Gastroesophageal sphincter (tissue), 4 donors: ENCODE measurements around the gene GAS1. TPM values are rescaled to one million over a fixed set of nuclear protein-coding genes. Genes with fewer than 3 reads are reported as not detected.

Experiments
- ATAC-seq: fragments of 150-250 bp; one replicate; pipeline ENCODE4 v1.9.1; 2016; ENCODE audit warnings: mild to moderate bottlenecking, moderate library complexity
- H3K27ac ChIP-seq, 4 donors: fragments of 200-600 bp; sonication (generic) in 3 of 4; 1 replicate in 3 of 4; 2 replicates in 1 of 4; pipeline ENCODE4 v1.5.1; 2016 to 2019
- H3K27me3 ChIP-seq: fragments of 200-600 bp; sonication (generic); one replicate; pipeline ENCODE4 v1.5.1; 2019
- H3K36me3 ChIP-seq, 2 donors: fragments of 200-600 bp; sonication (generic); one replicate each; pipeline ENCODE4 v1.5.1; 2019; ENCODE audit warnings: control low read depth in 1 of 2
- H3K4me1 ChIP-seq, 3 donors: fragments of 200-600 bp; sonication (generic); 1 replicate in 2 of 3; 2 replicates in 1 of 3; pipeline ENCODE4 v1.5.1; 2016 to 2019; ENCODE audit warnings: control low read depth in 2 of 3
- H3K4me3 ChIP-seq, 2 donors: fragments of 200-600 bp; sonication (generic); one replicate each; pipeline ENCODE4 v1.5.1; 2019; ENCODE audit warnings: mild to moderate bottlenecking in 1 of 2, moderate library complexity in 1 of 2
- H3K9me3 ChIP-seq, 3 donors: fragments of 200-600 bp; sonication (generic); one replicate each; pipeline ENCODE4 v1.5.1; 2017 to 2019; ENCODE audit warnings: control low read depth in 2 of 3
- CTCF ChIP-seq, 4 experiments: fragments of 200-600 bp in 2 of 4; fragments of 450-650 bp in 2 of 4; sonication (generic) in 1 of 4; IDR thresholded peaks; one replicate each; pipeline ENCODE4 v1.5.1; 2017 to 2019; ENCODE audit warnings: antibody characterized with exemption in 4 of 4, mild to moderate bottlenecking in 2 of 4, moderate library complexity in 2 of 4
- EP300 ChIP-seq: sonication (generic); formaldehyde crosslinking; IDR thresholded peaks from one replicate; pipeline ENCODE4 v1.6.1; 2017; ENCODE audit warnings: antibody characterized with exemption, mild to moderate bottlenecking
- POLR2A ChIP-seq, 2 donors: fragments of 450-650 bp; IDR thresholded peaks; one replicate each; pipeline ENCODE4 v1.6.1; 2017; ENCODE audit warnings: antibody characterized with exemption in 2 of 2, mild to moderate bottlenecking in 2 of 2, moderate library complexity in 1 of 2
- POLR2AphosphoS5 ChIP-seq: sonication (generic); formaldehyde crosslinking; IDR thresholded peaks from one replicate; pipeline ENCODE4 v1.6.1; 2017; ENCODE audit warnings: antibody characterized with exemption
- WGBS, 2 donors: methylation state at CpG; one replicate each; pipeline ENCODE4 v1.1.5; 2018; ENCODE audit warnings: low coverage in 1 of 2; 5-methylcytosine and 5-hydroxymethylcytosine counted together
- total RNA-seq, 4 donors: library from RNA; depleted of rRNA; stranded (reverse); fragments of >200 nt; gene quantifications; one replicate each; pipeline ENCODE4 v1.1.0, GENCODE V29; 2016

Gene GAS1
- total RNA-seq, 4 donors from 2014 or later: 65.7 to 167 (median 90.5) TPM

- ATAC-seq: no peak
Observed at GRCh38 chr9:86980802-86981201, 33.5 kb upstream of the GAS1 start.

GRCh38 chr9:86979657-86980056 is 32.4 kb upstream of the GAS1 start:
- no peak for ATAC-seq
- Histone ChIP-seq H3K27ac (no peak overlapping the region), H3K9me3 (no peaks in the 10 kb centered on the region), H3K27me3 (no peaks in the 10 kb centered on the region), H3K36me3 (no peaks in the 10 kb centered on the region), H3K4me1 (peaks cover 0 to 15% (median 0%) of the 10 kb centered on the region in 3 donors), H3K4me3 (no peak overlapping the region)
- no peak for TF ChIP-seq POLR2A (IDR thresholded peaks at IDR 0.05)
- TF ChIP-seq EP300: no peak
- no peak for TF ChIP-seq POLR2AphosphoS5
- no peak for TF ChIP-seq CTCF (IDR thresholded peaks at IDR 0.05)
- WGBS, 2 donors: 83 to 86% methylated on average over 1 of the region's 1 CpG

More at GRCh38 chr9:86980802-86981201, 33.5 kb upstream of the GAS1 start:
- Histone ChIP-seq H3K36me3 (no peaks in the 10 kb centered on the region), H3K4me1 (peaks cover 0 to 15% (median 0%) of the 10 kb centered on the region in 3 donors), H3K27me3 (no peaks in the 10 kb centered on the region), H3K4me3 (no peak overlapping the region), H3K27ac (no peak overlapping the region), H3K9me3 (no peaks in the 10 kb centered on the region)
- TF ChIP-seq EP300: no peak
- no peak for TF ChIP-seq CTCF (IDR thresholded peaks at IDR 0.05)
- TF ChIP-seq POLR2AphosphoS5: no peak
- TF ChIP-seq POLR2A (IDR thresholded peaks at IDR 0.05): no peak
- WGBS, 2 donors: 67% methylated on average over 3 of the region's 3 CpGs; no CpG with 5 or more reads in 1 of the 2 donors

- no peaks in the 10 kb centered on the region for H3K36me3 ChIP-seq
- no peaks in the 10 kb centered on the region for H3K27me3 ChIP-seq
- H3K4me1 ChIP-seq: peaks cover 0 to 15% (median 0%) of the 10 kb centered on the region in 3 donors
- WGBS, 2 donors: 59 to 63% methylated on average over 6 of the region's 6 CpGs
- no peak overlapping the region for H3K27ac ChIP-seq
- TF ChIP-seq CTCF (IDR thresholded peaks at IDR 0.05) (no peak), EP300 (no peak), POLR2AphosphoS5 (no peak), POLR2A (IDR thresholded peaks at IDR 0.05) (no peak)
- no peak overlapping the region for H3K4me3 ChIP-seq
- no peaks in the 10 kb centered on the region for H3K9me3 ChIP-seq
- ATAC-seq: no peak
Observed at GRCh38 chr9:86978922-86979474, 31.7 kb upstream of the GAS1 start.

GRCh38 chr9:86978413-86978812 is 31.1 kb upstream of the GAS1 start:
- WGBS, 2 donors: 70 to 86% methylated on average over 2 of the region's 2 CpGs
- H3K9me3 ChIP-seq: no peaks in the 10 kb centered on the region
- ATAC-seq: no peak
- H3K4me3 ChIP-seq: no peak overlapping the region
- no peak overlapping the region for H3K27ac ChIP-seq
- TF ChIP-seq POLR2AphosphoS5: no peak
- TF ChIP-seq POLR2A (IDR thresholded peaks at IDR 0.05): no peak
- no peak for TF ChIP-seq EP300
- TF ChIP-seq CTCF (IDR thresholded peaks at IDR 0.05): no peak
- H3K36me3 ChIP-seq: no peaks in the 10 kb centered on the region
- H3K4me1 ChIP-seq: peaks cover 0 to 14% (median 0%) of the 10 kb centered on the region in 3 donors
- no peaks in the 10 kb centered on the region for H3K27me3 ChIP-seq

- no peak overlapping the region for H3K4me3 ChIP-seq
- no peak for ATAC-seq
- peaks cover 0 to 9% (median 0%) of the 10 kb centered on the region in 3 donors for H3K4me1 ChIP-seq
- H3K27me3 ChIP-seq: no peaks in the 10 kb centered on the region
- H3K27ac ChIP-seq: no peak overlapping the region
- no peaks in the 10 kb centered on the region for H3K9me3 ChIP-seq
- WGBS, 2 donors: 69 to 76% methylated on average over 4 of the region's 4 CpGs
- no peak for TF ChIP-seq POLR2AphosphoS5
- TF ChIP-seq EP300: no peak
- TF ChIP-seq POLR2A (IDR thresholded peaks at IDR 0.05): no peak
- no peak for TF ChIP-seq CTCF (IDR thresholded peaks at IDR 0.05)
- no peaks in the 10 kb centered on the region for H3K36me3 ChIP-seq
Observed at GRCh38 chr9:86977205-86977835, 30.0 kb upstream of the GAS1 start.
